Endodermal cell (in vitro differentiated cells): ENCODE measurements around the gene MED1. TPM values are rescaled to one million over a fixed set of nuclear protein-coding genes. Genes with fewer than 3 reads are reported as not detected.
"Not testable (repeated sequence)": the region's sequence is repeated elsewhere in the genome, so short reads cannot be mapped to it uniquely, and the experiment has no call there.

Experiments
- DNase-seq: peaks from one replicate; pipeline ENCODE4 v3.0.0-alpha.2; 2017
- H3K27ac ChIP-seq: 2 replicates; pipeline ENCODE4 v1.5.1; 2013; ENCODE audit warnings: mild to moderate bottlenecking, low read depth, low read length, moderate library complexity
- H3K27me3 ChIP-seq: 2 replicates; pipeline ENCODE4 v1.6.1; 2013; ENCODE audit warnings: mild to moderate bottlenecking, low read length, moderate library complexity; ENCODE audit not compliant: insufficient read depth, control insufficient read depth, poor library complexity, severe bottlenecking
- H3K36me3 ChIP-seq: 2 replicates; pipeline ENCODE4 v1.7.0; 2013; ENCODE audit warnings: mild to moderate bottlenecking, low read length, moderate library complexity; ENCODE audit not compliant: control insufficient read depth, insufficient read depth
- H3K4me1 ChIP-seq: one replicate; pipeline ENCODE4 v1.7.0; 2013; ENCODE audit warnings: low read length; ENCODE audit not compliant: control insufficient read depth, insufficient read depth
- H3K4me3 ChIP-seq: 2 replicates; pipeline ENCODE4 v1.5.1; 2013; ENCODE audit warnings: mild to moderate bottlenecking, low read length, moderate library complexity
- H3K9ac ChIP-seq: 2 replicates; pipeline ENCODE4 v1.6.1; 2013; ENCODE audit warnings: mild to moderate bottlenecking, low read length, moderate library complexity; ENCODE audit not compliant: poor library complexity, severe bottlenecking; ENCODE audit errors: extremely low read depth
- H3K9me3 ChIP-seq: 2 replicates; pipeline ENCODE4 v1.6.1; 2013; ENCODE audit warnings: mild to moderate bottlenecking, low read length, moderate library complexity; ENCODE audit not compliant: control insufficient read depth
- H3K27ac Mint-ChIP-seq: 2 replicates; pipeline ENCODE4 v1.8.0; 2020; ENCODE audit warnings: mixed read lengths
- H3K27me3 Mint-ChIP-seq: 2 replicates; pipeline ENCODE4 v1.8.0; 2021; ENCODE audit warnings: mild to moderate bottlenecking, mixed read lengths; ENCODE audit not compliant: insufficient read depth
- H3K36me3 Mint-ChIP-seq: 2 replicates; pipeline ENCODE4 v1.8.0; 2020; ENCODE audit warnings: low read depth, mixed read lengths
- H3K4me1 Mint-ChIP-seq: 2 replicates; pipeline ENCODE4 v1.8.0; 2020; ENCODE audit warnings: mixed read lengths
- H3K4me3 Mint-ChIP-seq: 2 replicates; pipeline ENCODE4 v1.8.0; 2020; ENCODE audit warnings: mild to moderate bottlenecking, moderate library complexity, mixed read lengths
- H3K9me3 Mint-ChIP-seq: 2 replicates; pipeline ENCODE4 v1.8.0; 2020; ENCODE audit warnings: mild to moderate bottlenecking, mixed read lengths
- CTCF ChIP-seq: fragments of 200-600 bp; sonication (generic); conservative IDR thresholded peaks from 2 replicates; pipeline ENCODE4 v1.5.0; 2021; ENCODE audit warnings: antibody characterized with exemption, mild to moderate bottlenecking
- WGBS, 2 experiments: methylation state at CpG; one replicate each; pipeline versions ENCODE4 v1.1.5 to v1.1.7; 2013; ENCODE audit warnings: missing lambda C conversion rate in 2 of 2, mixed read lengths in 1 of 2; ENCODE audit not compliant: insufficient coverage in 1 of 2, insufficient read length in 1 of 2; 5-methylcytosine and 5-hydroxymethylcytosine counted together
- total RNA-seq, 2 donors: library from RNA; stranded (reverse); fragmentation: NEBNext Ultra II Directional in 1 of 2; extraction: Animal tissue kit (Norgen Biotek cat#: 25700) in 1 of 2; gene quantifications; 2 replicates in 1 of 2; 3 replicates in 1 of 2; pipeline ENCODE4 v1.2.1, GENCODE V29; 2021

MED1 gene
- total RNA-seq, 2 donors from 2014 or later = 56.1 to 57.5 TPM

GRCh38 chr17:39483506-39483905 lies 32.4 kb upstream of the MED1 start:
- Histone ChIP-seq H3K9me3 (no peaks in the 10 kb centered on the region), H3K27ac (no peak overlapping the region), H3K4me1 (no peaks in the 10 kb centered on the region), H3K27me3 (no peaks in the 10 kb centered on the region), H3K36me3 (peaks cover 34% of the 10 kb centered on the region), H3K9ac (no peak overlapping the region), H3K4me3 (no peak overlapping the region)
- Mint-ChIP-seq H3K4me3 (no peak overlapping the region), H3K36me3 (peaks cover 25% of the 10 kb centered on the region), H3K4me1 (no peaks in the 10 kb centered on the region), H3K27ac (no peak overlapping the region), H3K9me3 (no peaks in the 10 kb centered on the region), H3K27me3 (no peaks in the 10 kb centered on the region)
- WGBS, 2 experiments = 100% methylated on average over 1 of the region's 6 CpGs; no CpG with 5 or more reads in 1 of the 2 experiments
- no peak for TF ChIP-seq CTCF
- DNase-seq = no peak

- H3K27me3 ChIP-seq, H3K27me3 Mint-ChIP-seq, H3K4me1 ChIP-seq, H3K4me1 Mint-ChIP-seq, H3K27ac Mint-ChIP-seq, H3K9me3 Mint-ChIP-seq, H3K4me3 Mint-ChIP-seq, DNase-seq, H3K9ac ChIP-seq, H3K4me3 ChIP-seq, H3K27ac ChIP-seq, H3K9me3 ChIP-seq: not testable (repeated sequence)
- H3K36me3 Mint-ChIP-seq = peaks cover 39% of the 10 kb centered on the region
- 81 to 97% methylated on average over 4 to 8 of the region's 8 CpGs for WGBS, 2 experiments
- H3K36me3 ChIP-seq = peaks cover 51% of the 10 kb centered on the region
These were observed 28.6 kb upstream of the MED1 start for GRCh38 chr17:39479631-39480030.

DNA sequence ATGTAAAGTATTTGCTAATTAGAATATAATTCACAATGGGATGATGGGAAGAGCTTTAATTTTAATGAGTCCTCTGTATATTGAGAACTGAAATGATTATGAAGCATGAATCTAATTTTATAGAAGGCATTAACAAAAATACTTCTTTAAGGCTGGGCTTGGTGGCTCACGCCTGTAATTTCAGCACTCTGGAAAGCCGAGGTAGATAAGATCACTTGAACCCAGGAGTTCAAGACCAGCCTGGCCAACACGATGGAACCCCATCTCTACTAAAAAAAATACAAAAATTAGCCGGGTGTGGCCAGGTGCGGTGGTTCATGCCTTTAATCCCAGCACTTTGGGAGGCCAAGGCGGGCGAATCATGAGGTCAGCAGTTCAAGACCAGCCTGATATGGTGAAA lies 22.2 kb upstream of the MED1 start:
- Mint-ChIP-seq H3K27me3 (no peaks in the 10 kb centered on the region), H3K27ac (no peak overlapping the region), H3K36me3 (peaks cover 52% of the 10 kb centered on the region), H3K9me3 (no peaks in the 10 kb centered on the region), H3K4me3 (no peak overlapping the region), H3K4me1 (no peaks in the 10 kb centered on the region)
- 95 to 96% methylated on average over 5 to 7 of the region's 7 CpGs for WGBS, 2 experiments
- H3K4me1 ChIP-seq = no peaks in the 10 kb centered on the region
- H3K9ac ChIP-seq = no peak overlapping the region
- no peaks in the 10 kb centered on the region for H3K9me3 ChIP-seq
- H3K4me3 ChIP-seq = no peak overlapping the region
- TF ChIP-seq CTCF = no peak
- no peak overlapping the region for H3K27ac ChIP-seq
- no peaks in the 10 kb centered on the region for H3K27me3 ChIP-seq
- peaks cover 71% of the 10 kb centered on the region for H3K36me3 ChIP-seq
- no peak for DNase-seq

DNA sequence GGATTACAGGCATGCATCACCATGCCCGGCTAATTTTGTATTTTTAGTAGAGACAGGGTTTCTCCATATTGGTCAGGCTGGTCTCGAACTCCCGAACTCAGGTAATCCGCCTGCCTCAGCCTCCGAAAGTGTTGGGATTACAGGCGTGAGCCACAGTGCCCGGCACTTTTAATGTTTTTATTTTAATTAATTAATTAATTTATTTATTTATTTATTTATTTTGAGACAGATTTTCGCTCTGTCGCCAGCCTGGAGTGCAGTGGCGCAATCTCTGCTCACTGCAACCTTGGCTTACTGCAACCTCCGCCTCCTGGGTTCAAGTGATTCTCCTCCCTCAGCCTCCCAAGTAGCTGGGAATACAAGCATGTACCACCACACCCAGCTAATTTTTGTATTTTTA lies 17.5 kb upstream of the MED1 start:
- H3K9ac ChIP-seq, H3K4me1 Mint-ChIP-seq, H3K27ac Mint-ChIP-seq, H3K9me3 Mint-ChIP-seq, DNase-seq, H3K27ac ChIP-seq, H3K4me3 ChIP-seq, H3K9me3 ChIP-seq, H3K4me3 Mint-ChIP-seq, H3K27me3 Mint-ChIP-seq, H3K4me1 ChIP-seq, H3K27me3 ChIP-seq: not testable (repeated sequence)
- peaks cover 47% of the 10 kb centered on the region for H3K36me3 Mint-ChIP-seq
- WGBS, 2 experiments = 97% methylated on average over 10 of the region's 11 CpGs; no CpG with 5 or more reads in 1 of the 2 experiments
- peaks cover 53% of the 10 kb centered on the region for H3K36me3 ChIP-seq

- Mint-ChIP-seq H3K36me3 (peaks cover 25% of the 10 kb centered on the region), H3K4me3 (peak overlapping the region; percentile 88)
- H3K4me1 ChIP-seq, H3K27ac Mint-ChIP-seq, DNase-seq, H3K9me3 Mint-ChIP-seq, H3K27ac ChIP-seq, H3K9me3 ChIP-seq, H3K27me3 Mint-ChIP-seq, H3K27me3 ChIP-seq, H3K4me1 Mint-ChIP-seq: not testable (repeated sequence)
- Histone ChIP-seq H3K36me3 (peaks cover 18% of the 10 kb centered on the region), H3K4me3 (peak overlapping the region; percentile 92), H3K9ac (peak overlapping the region; percentile 100)
- 95 to 98% methylated on average over 7 to 11 of the region's 11 CpGs for WGBS, 2 experiments
These were observed 13.6 kb upstream of the MED1 start for GRCh38 chr17:39464639-39465181.
